ENCODE measurements around the gene SLC10A7. TPM values are rescaled to one million over a fixed set of nuclear protein-coding genes. Genes with fewer than 3 reads are reported as not detected.

Gene SLC10A7
- total RNA-seq, 1 donor from 2014 or later, result 11.4 TPM

GRCh38 chr4:146432065-146432464, 89.7 kb downstream of the SLC10A7 start:
- Histone ChIP-seq H3K36me3 (no peaks in the 10 kb centered on the region), H3K4me1 (no peaks in the 10 kb centered on the region), H3K4me3 (no peak overlapping the region), H3K27me3 (no peaks in the 10 kb centered on the region), H3K27ac (no peak overlapping the region), H3K9me3 (no peaks in the 10 kb centered on the region)
- intact Hi-C loops (cut with DNase I), result no loop called here
- no peak for DNase-seq (ENCODE audit: low spot score in 2 of 2)
- TF ChIP-seq CTCF (IDR thresholded peaks at IDR 0.05), result no peak

GRCh38 chr4:146428298-146428697, 93.4 kb downstream of the SLC10A7 start:
- H3K27ac ChIP-seq, result no peak overlapping the region
- no peak for TF ChIP-seq CTCF (IDR thresholded peaks at IDR 0.05)
- H3K27me3 ChIP-seq, result no peaks in the 10 kb centered on the region
- intact Hi-C loops (cut with DNase I), result no loop called here
- no peaks in the 10 kb centered on the region for H3K4me1 ChIP-seq
- H3K36me3 ChIP-seq, result no peaks in the 10 kb centered on the region
- H3K9me3 ChIP-seq, result no peaks in the 10 kb centered on the region
- no peak overlapping the region for H3K4me3 ChIP-seq
- DNase-seq (ENCODE audit: low spot score in 2 of 2), result no peak

GRCh38 chr4:146417822-146418221, 103.9 kb downstream of the SLC10A7 start:
- Histone ChIP-seq H3K27me3 (no peaks in the 10 kb centered on the region), H3K4me3 (no peak overlapping the region), H3K27ac (no peak overlapping the region), H3K9me3 (no peaks in the 10 kb centered on the region), H3K36me3 (no peaks in the 10 kb centered on the region), H3K4me1 (peaks cover 0 to 8% of the 10 kb centered on the region in 2 donors)
- TF ChIP-seq CTCF (IDR thresholded peaks at IDR 0.05), result no peak
- no peak for DNase-seq (ENCODE audit: low spot score in 2 of 2)
- intact Hi-C loops (cut with DNase I), result no loop called here

- no peak for TF ChIP-seq CTCF (IDR thresholded peaks at IDR 0.05)
- intact Hi-C loops (cut with DNase I), result no loop called here
These were observed 105.9 kb downstream of the SLC10A7 start for GRCh38 chr4:146415829-146416228.

GRCh38 chr4:146407669-146408084, 114.1 kb downstream of the SLC10A7 start:
- DNase-seq (ENCODE audit: low spot score in 2 of 2), result no peak
- Histone ChIP-seq H3K36me3 (no peaks in the 10 kb centered on the region), H3K27me3 (no peaks in the 10 kb centered on the region), H3K4me1 (no peaks in the 10 kb centered on the region), H3K4me3 (no peak overlapping the region), H3K9me3 (no peaks in the 10 kb centered on the region), H3K27ac (no peak overlapping the region)
- TF ChIP-seq CTCF (IDR thresholded peaks at IDR 0.05), result no peak
- intact Hi-C loops (cut with DNase I), result no loop called here

More at GRCh38 chr4:146415829-146416228, 105.9 kb downstream of the SLC10A7 start:
- Histone ChIP-seq H3K36me3 (no peaks in the 10 kb centered on the region), H3K27me3 (no peaks in the 10 kb centered on the region), H3K4me3 (no peak overlapping the region), H3K4me1 (peaks cover 0 to 8% of the 10 kb centered on the region in 2 donors), H3K9me3 (no peaks in the 10 kb centered on the region), H3K27ac (no peak overlapping the region)
- no peak for DNase-seq (ENCODE audit: low spot score in 2 of 2)

- Histone ChIP-seq H3K4me3 (no peak overlapping the region), H3K36me3 (no peaks in the 10 kb centered on the region), H3K4me1 (no peaks in the 10 kb centered on the region), H3K9me3 (no peaks in the 10 kb centered on the region), H3K27me3 (no peaks in the 10 kb centered on the region), H3K27ac (no peak overlapping the region)
- intact Hi-C loops (cut with DNase I), result no loop called here
- DNase-seq (ENCODE audit: low spot score in 2 of 2), result no peak
- TF ChIP-seq CTCF (IDR thresholded peaks at IDR 0.05), result no peak
These were observed 114.5 kb downstream of the SLC10A7 start for GRCh38 chr4:146407257-146407656.

Measured in ascending aorta (tissue), 2 donors.